SK-N-SH (cell line): Measurements from ENCODE around the gene SMYD3. TPM values are rescaled to one million over a fixed set of nuclear protein-coding genes. Genes with fewer than 3 reads are reported as not detected.

Source experiments
- CTCF ChIA-PET: fragments of 300-600, 350-600 bp; formaldehyde crosslinking; extraction: SDS; loops from one replicate; lab custom pipeline; 2021; lab: Yijun Ruan, JAX
- POLR2A ChIA-PET: fragments of 350-600 bp; sonication (Branson Sonifier 250); formaldehyde crosslinking; extraction: SDS; loops from one replicate; lab custom pipeline; 2020; ENCODE audit warnings: antibody characterized with exemption, inconsistent platforms; lab: Yijun Ruan, JAX
- DNase-seq: peaks from one replicate; pipeline ENCODE4 v3.0.0; 2012
- H2AFZ ChIP-seq: fragments of 200-600 bp; sonication (generic); 2 replicates; pipeline ENCODE4 v1.8.1; 2016; ENCODE audit warnings: antibody characterized with exemption, mild to moderate bottlenecking, low read depth
- H3F3A ChIP-seq: fragments of 200-600 bp; sonication (generic); replicated peaks from 2 replicates; pipeline ENCODE3; 2016; ENCODE audit warnings: antibody characterized with exemption, mild to moderate bottlenecking; ENCODE audit not compliant: insufficient read depth
- H3K27ac ChIP-seq, 2 experiments: fragments of 200-500 bp in 1 of 2; fragments of 200-600 bp in 1 of 2; sonication (Bioruptor generic) in 1 of 2; sonication (generic), shearing (Covaris generic) in 1 of 2; 2 replicates each; pipeline versions ENCODE4 v1.5.1 to v1.6.1; 2014 to 2016; ENCODE audit warnings: low read depth in 2 of 2, inconsistent platforms in 1 of 2, low read length in 1 of 2, mild to moderate bottlenecking in 1 of 2, mixed read lengths in 1 of 2
- H3K27me3 ChIP-seq: fragments of 200-600 bp; sonication (generic), shearing (Covaris generic); 2 replicates; pipeline ENCODE4 v1.6.1; 2016; ENCODE audit warnings: mixed run types; ENCODE audit not compliant: insufficient read depth
- H3K36me3 ChIP-seq, 2 experiments: fragments of 200-500 bp in 1 of 2; fragments of 200-600 bp in 1 of 2; sonication (Bioruptor generic) in 1 of 2; sonication (generic) in 1 of 2; replicated peaks in 1 of 2; 2 replicates each; pipeline versions ENCODE3 to v1.5.1; 2014 to 2016; ENCODE audit warnings: low read length in 1 of 2, mild to moderate bottlenecking in 1 of 2; ENCODE audit not compliant: insufficient read depth in 2 of 2, control insufficient read depth in 1 of 2
- H3K4me1 ChIP-seq, 2 experiments: fragments of 200-500 bp in 1 of 2; fragments of 200-600 bp in 1 of 2; sonication (Bioruptor generic) in 1 of 2; sonication (generic), shearing (Covaris generic) in 1 of 2; 2 replicates each; pipeline versions ENCODE4 v1.5.1 to v1.6.1; 2014 to 2016; ENCODE audit warnings: low read depth in 1 of 2, low read length in 1 of 2, mixed run types in 1 of 2; ENCODE audit not compliant: insufficient read depth in 2 of 2, control insufficient read depth in 1 of 2
- H3K4me2 ChIP-seq: fragments of 200-600 bp; sonication (generic), shearing (Covaris generic); 2 replicates; pipeline ENCODE4 v1.6.1; 2017; ENCODE audit warnings: mixed run types
- H3K4me3 ChIP-seq, 2 experiments: fragments of 200-500 bp in 1 of 2; fragments of 200-600 bp in 1 of 2; sonication (Bioruptor generic) in 1 of 2; sonication (generic), shearing (Covaris generic) in 1 of 2; 2 replicates each; pipeline versions ENCODE4 v1.5.1 to v1.8.1; 2014 to 2016; ENCODE audit warnings: low read depth in 2 of 2, inconsistent platforms in 1 of 2, low read length in 1 of 2, mild to moderate bottlenecking in 1 of 2, mixed read lengths in 1 of 2, moderate library complexity in 1 of 2
- H3K79me2 ChIP-seq: fragments of 200-600 bp; sonication (generic); 2 replicates; pipeline ENCODE4 v1.8.1; 2017; ENCODE audit warnings: mild to moderate bottlenecking; ENCODE audit not compliant: insufficient read depth
- H3K9ac ChIP-seq: fragments of 200-600 bp; sonication (generic); 2 replicates; pipeline ENCODE4 v1.6.1; 2017; ENCODE audit warnings: mixed run types
- H3K9me2 ChIP-seq: fragments of 200-600 bp; sonication (generic); 2 replicates; pipeline ENCODE4 v1.6.1; 2017; ENCODE audit warnings: mixed run types
- H3K9me3 ChIP-seq: fragments of 200-600 bp; sonication (generic); 2 replicates; pipeline ENCODE4 v1.6.1; 2017; ENCODE audit warnings: mixed run types, mild to moderate bottlenecking, moderate library complexity
- H4K20me1 ChIP-seq: fragments of 200-600 bp; sonication (generic); 2 replicates; pipeline ENCODE4 v1.6.1; 2017; ENCODE audit warnings: mild to moderate bottlenecking, mixed run types; ENCODE audit not compliant: insufficient read depth
- CTCF ChIP-seq: fragments of 200-600 bp; sonication (generic); IDR thresholded peaks from 2 replicates; pipeline ENCODE4 v1.6.1; 2017; ENCODE audit warnings: antibody characterized with exemption, mild to moderate bottlenecking, moderate library complexity
- EP300 ChIP-seq, 2 experiments: IDR thresholded peaks; 2 replicates each; pipeline versions ENCODE4 v1.4.0 to v1.6.1; 2012; ENCODE audit warnings: borderline replicate concordance in 1 of 2, low read depth in 1 of 2, low read length in 1 of 2
- EZH2phosphoT487 ChIP-seq: fragments of 200-600 bp; sonication (generic); IDR thresholded peaks from 2 replicates; pipeline ENCODE4 v1.6.1; 2017; ENCODE audit warnings: low read depth, mixed run types, mild to moderate bottlenecking, antibody characterized with exemption, moderate library complexity, borderline replicate concordance
- IRF3 ChIP-seq: fragments of 150-350 bp; IDR thresholded peaks from 2 replicates; pipeline ENCODE4 v1.6.1; 2016; ENCODE audit warnings: mild to moderate bottlenecking, low read depth, low read length
- MAX ChIP-seq: IDR thresholded peaks from 2 replicates; pipeline ENCODE4 v1.4.0; 2012; ENCODE audit warnings: low read depth
- NRF1 ChIP-seq: IDR thresholded peaks from 2 replicates; pipeline ENCODE4 v1.6.1; 2012; ENCODE audit warnings: low read depth, mild to moderate bottlenecking, low read length
- RAD21 ChIP-seq: IDR thresholded peaks from 2 replicates; pipeline ENCODE4 v1.6.1; 2012; ENCODE audit warnings: mild to moderate bottlenecking, low read length
- RCOR1 ChIP-seq: fragments of 150-350 bp; IDR thresholded peaks from 2 replicates; pipeline ENCODE4 v1.6.1; 2017; ENCODE audit warnings: antibody characterized with exemption, low read length
- SIN3A ChIP-seq: IDR thresholded peaks from 2 replicates; pipeline ENCODE4 v1.6.1; 2012; ENCODE audit warnings: low read depth, mild to moderate bottlenecking, low read length, moderate library complexity, borderline replicate concordance
- SMC3 ChIP-seq: IDR thresholded peaks from 2 replicates; pipeline ENCODE4 v1.6.1; 2012; ENCODE audit warnings: low read depth, low read length, improper control_type of control experiment
- TAF1 ChIP-seq: IDR thresholded peaks from 2 replicates; pipeline ENCODE4 v1.6.1; 2012; ENCODE audit warnings: low read depth, mild to moderate bottlenecking, low read length, moderate library complexity, borderline replicate concordance
- TEAD4 ChIP-seq: IDR thresholded peaks from 2 replicates; pipeline ENCODE4 v1.4.0; 2012; ENCODE audit warnings: mild to moderate bottlenecking, borderline replicate concordance; ENCODE audit not compliant: insufficient read depth
- WGBS: methylation state at CpG from one replicate; pipeline ENCODE4 v1.1.6; 2017; ENCODE audit warnings: low lambda C conversion rate; 5-methylcytosine and 5-hydroxymethylcytosine counted together
- polyA plus RNA-seq, 3 experiments: library from polyadenylated mRNA; depleted of rRNA; stranded (reverse); fragments of >200 nt; gene quantifications; 2 replicates each; pipeline ENCODE4 v1.2.3, GENCODE V29; 2012

Gene SMYD3
- polyA plus RNA-seq, 1 of the 3 experiments (the other 2 are of a cell fraction) = 31.4 TPM

GRCh38 chr1:246455476-246455875 is 51.6 kb downstream of the SMYD3 start:
- Histone ChIP-seq H3K27ac (no peak overlapping the region), H3F3A (no peaks in the 10 kb centered on the region), H3K36me3 (no peaks in the 10 kb centered on the region), H3K79me2 (no peaks in the 10 kb centered on the region), H3K9ac (no peak overlapping the region), H3K4me3 (no peak overlapping the region), H3K4me1 (peaks cover 0 to 3% of the 10 kb centered on the region in 2 experiments; a peak in 3 of 4 replicates), H3K4me2 (no peak overlapping the region), H3K9me2 (no peaks in the 10 kb centered on the region), H3K27me3 (no peaks in the 10 kb centered on the region), H2AFZ (no peak overlapping the region), H3K9me3 (no peaks in the 10 kb centered on the region), H4K20me1 (no peaks in the 10 kb centered on the region)
- 82% methylated on average over 1 of the region's 1 CpG for WGBS
- CTCF ChIA-PET = interaction anchor here (0.6 to 1.7 kb wide), 10 partner anchors 18 to 1302 kb away, joined by 3 to 5 read pairs (median 3); no protein-coding TSS in a partner anchor
- DNase-seq = no peak
- no peak for TF ChIP-seq MAX
- TF ChIP-seq NRF1 = no peak
- no peak for TF ChIP-seq TAF1
- TF ChIP-seq RCOR1 = peak; percentile 70; the same call in 1 of the 2 replicates
- TF ChIP-seq TEAD4 = no peak
- TF ChIP-seq EP300 (IDR thresholded peaks at IDR 0.05; ENCODE audit: borderline replicate concordance in 1 of 2, low read depth in 1 of 2, low read length in 1 of 2) = peak in 1 of 2 experiments; percentile 34; a peak in 1 of 4 replicates
- POLR2A ChIA-PET = no interaction called here

- Histone ChIP-seq H3K9me3 (no peaks in the 10 kb centered on the region), H3K9me2 (no peaks in the 10 kb centered on the region), H2AFZ (no peak overlapping the region), H3K36me3 (no peaks in the 10 kb centered on the region), H3K4me2 (no peak overlapping the region), H3K27me3 (no peaks in the 10 kb centered on the region), H3K27ac (no peak overlapping the region), H3F3A (no peaks in the 10 kb centered on the region), H3K9ac (no peak overlapping the region), H4K20me1 (no peaks in the 10 kb centered on the region), H3K79me2 (no peaks in the 10 kb centered on the region), H3K4me3 (no peak overlapping the region), H3K4me1 (peaks cover 0 to 3% of the 10 kb centered on the region in 2 experiments; a peak in 3 of 4 replicates)
- ChIA-PET POLR2A (no interaction called here), CTCF (interaction anchor here (0.6 to 1.7 kb wide), 10 partner anchors 19 to 1301 kb away, joined by 3 to 5 read pairs (median 3); no protein-coding TSS in a partner anchor)
- no peak for TF ChIP-seq SIN3A
- DNase-seq = no peak
Measured at GRCh38 chr1:246454655-246455054, 52.4 kb downstream of the SMYD3 start.

GRCh38 chr1:246450611-246451251 is 56.3 kb downstream of the SMYD3 start:
- Histone ChIP-seq H3K79me2 (no peaks in the 10 kb centered on the region), H4K20me1 (no peaks in the 10 kb centered on the region), H3K4me2 (no peak overlapping the region), H3K9me2 (no peaks in the 10 kb centered on the region), H3K9me3 (no peaks in the 10 kb centered on the region), H3K4me1 (peaks cover 2 to 13% of the 10 kb centered on the region in 2 experiments; a peak in 2 of 4 replicates), H3K27ac (no peak overlapping the region), H3K27me3 (no peaks in the 10 kb centered on the region), H3K36me3 (no peaks in the 10 kb centered on the region), H2AFZ (no peak overlapping the region), H3F3A (no peaks in the 10 kb centered on the region), H3K4me3 (no peak overlapping the region; a peak in 1 of 4 replicates), H3K9ac (no peak overlapping the region)
- 46% methylated on average over 6 of the region's 6 CpGs for WGBS
- TF ChIP-seq EP300 (IDR thresholded peaks at IDR 0.05; ENCODE audit: borderline replicate concordance in 1 of 2, low read depth in 1 of 2, low read length in 1 of 2) = no peak
- TF ChIP-seq CTCF = peak; percentile 86
- TF ChIP-seq IRF3 = no peak
- peak; percentile 93 for TF ChIP-seq RAD21
- TF ChIP-seq EZH2phosphoT487 = no peak
- peak; percentile 57 for TF ChIP-seq SMC3
- ChIA-PET CTCF (interaction anchor here (0.6 to 1.6 kb wide), 28 partner anchors 11 to 1408 kb away, joined by 3 to 16 read pairs (median 3); no protein-coding TSS in a partner anchor), POLR2A (no interaction called here)
- peak; percentile 42 for DNase-seq
